Measurements from ENCODE around the gene ADAMTS6. TPM values are rescaled to one million over a fixed set of nuclear protein-coding genes. Genes with fewer than 3 reads are reported as not detected.

Gene ADAMTS6
- total and polyA plus RNA-seq, 9 donors = 0.80 to 3.2 (median 1.4) TPM

DNA sequence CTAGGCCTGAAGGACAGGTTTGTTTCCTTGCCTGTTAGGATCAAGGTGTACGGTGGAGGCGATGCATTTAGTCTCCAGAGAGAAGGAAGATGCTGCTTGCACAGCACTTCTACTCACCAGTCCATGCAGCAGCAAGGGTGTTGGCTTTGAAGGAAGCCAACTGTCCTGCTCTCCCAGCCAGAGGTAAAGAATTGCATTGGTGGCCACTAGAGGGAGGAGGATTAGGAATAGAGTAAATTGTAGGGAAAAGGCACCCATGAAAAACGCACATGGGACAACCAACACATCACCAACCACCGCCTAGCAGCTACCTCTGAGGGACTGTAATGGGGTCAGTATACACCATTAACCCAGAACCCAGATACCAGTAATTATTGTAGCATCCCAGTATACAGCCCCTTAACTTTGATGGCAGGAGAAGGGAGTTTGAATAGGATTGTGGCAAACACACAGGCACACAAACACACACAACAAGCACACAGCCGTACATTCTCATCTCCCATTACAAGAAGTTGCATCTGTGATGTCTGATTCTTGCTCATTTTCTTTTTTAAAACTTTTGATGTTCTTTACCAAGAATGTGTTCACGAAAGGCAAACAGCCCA is 267.7 kb downstream of the ADAMTS6 start:
- no peak overlapping the region for H3K27ac ChIP-seq (ENCODE audit: low read length)
- no peaks in the 10 kb centered on the region for H3K27me3 ChIP-seq (ENCODE audit: control insufficient read depth, insufficient read depth, low read length)
- peak; percentile 25 for DNase-seq
- 86% methylated on average over 1 of the region's 6 CpGs for WGBS (ENCODE audit: insufficient coverage)
- H3K4me1 ChIP-seq (ENCODE audit: control insufficient read depth, insufficient read depth, low read length) = no peaks in the 10 kb centered on the region
- H3K4me3 ChIP-seq (ENCODE audit: low read length) = no peak overlapping the region
- H3K36me3 ChIP-seq (ENCODE audit: control insufficient read depth, insufficient read depth, low read length) = no peaks in the 10 kb centered on the region
- no peaks in the 10 kb centered on the region for H3K9me3 ChIP-seq (replicated peaks; ENCODE audit: control insufficient read depth, low read depth, low read length)

DNA sequence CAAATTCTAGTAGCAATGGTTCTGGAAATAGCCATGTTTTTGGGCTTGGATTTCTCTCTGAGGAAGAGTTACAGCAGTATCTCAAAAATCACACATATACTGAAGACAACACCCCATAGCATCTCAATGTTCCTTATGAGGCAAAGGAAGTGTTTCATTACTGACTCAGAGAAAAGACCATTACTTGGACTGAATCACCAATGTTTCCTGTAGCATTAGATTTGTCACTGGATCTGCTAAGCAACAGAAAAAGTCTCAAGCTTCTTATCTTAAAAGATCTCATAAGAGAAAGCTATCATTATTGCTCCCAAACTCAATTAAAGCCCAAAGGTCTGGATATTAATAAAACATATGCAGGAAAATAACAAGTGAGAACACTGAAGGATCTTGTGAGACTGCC is 272.4 kb downstream of the ADAMTS6 start:
- H3K27ac ChIP-seq (ENCODE audit: low read length) = no peak overlapping the region
- no peaks in the 10 kb centered on the region for H3K4me1 ChIP-seq (ENCODE audit: control insufficient read depth, insufficient read depth, low read length)
- H3K4me3 ChIP-seq (ENCODE audit: low read length) = no peak overlapping the region
- no peaks in the 10 kb centered on the region for H3K27me3 ChIP-seq (ENCODE audit: control insufficient read depth, insufficient read depth, low read length)
- no peaks in the 10 kb centered on the region for H3K36me3 ChIP-seq (ENCODE audit: control insufficient read depth, insufficient read depth, low read length)
- no peaks in the 10 kb centered on the region for H3K9me3 ChIP-seq (replicated peaks; ENCODE audit: control insufficient read depth, low read depth, low read length)
- DNase-seq = no peak

DNA sequence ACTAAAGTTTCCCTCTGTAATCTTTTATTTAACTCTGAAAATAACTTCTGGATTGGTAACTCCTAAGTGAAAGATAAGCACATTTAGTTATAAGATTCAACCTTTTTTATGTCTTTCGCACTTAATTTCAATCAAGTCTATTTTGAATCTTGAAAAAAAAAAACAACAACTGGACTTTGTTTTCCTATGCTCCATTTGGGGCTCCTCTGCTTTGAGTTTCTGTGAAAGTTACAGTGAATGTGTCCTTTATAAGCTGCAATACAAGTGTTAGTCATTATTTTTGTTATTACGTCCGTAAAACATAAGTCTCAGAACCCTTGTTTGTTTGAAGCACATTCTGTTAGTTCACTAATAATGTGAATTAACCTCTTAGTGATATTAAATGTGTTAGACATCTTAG is 276.8 kb downstream of the ADAMTS6 start:
- no peaks in the 10 kb centered on the region for H3K36me3 ChIP-seq (ENCODE audit: control insufficient read depth, insufficient read depth, low read length)
- no peak overlapping the region for H3K27ac ChIP-seq (ENCODE audit: low read length)
- no peaks in the 10 kb centered on the region for H3K9me3 ChIP-seq (replicated peaks; ENCODE audit: control insufficient read depth, low read depth, low read length)
- H3K4me1 ChIP-seq (ENCODE audit: control insufficient read depth, insufficient read depth, low read length) = no peaks in the 10 kb centered on the region
- DNase-seq = no peak
- H3K4me3 ChIP-seq (ENCODE audit: low read length) = no peak overlapping the region
- WGBS (ENCODE audit: insufficient coverage) = no CpG with 5 or more reads among the region's 3 CpGs
- H3K27me3 ChIP-seq (ENCODE audit: control insufficient read depth, insufficient read depth, low read length) = no peaks in the 10 kb centered on the region

DNA sequence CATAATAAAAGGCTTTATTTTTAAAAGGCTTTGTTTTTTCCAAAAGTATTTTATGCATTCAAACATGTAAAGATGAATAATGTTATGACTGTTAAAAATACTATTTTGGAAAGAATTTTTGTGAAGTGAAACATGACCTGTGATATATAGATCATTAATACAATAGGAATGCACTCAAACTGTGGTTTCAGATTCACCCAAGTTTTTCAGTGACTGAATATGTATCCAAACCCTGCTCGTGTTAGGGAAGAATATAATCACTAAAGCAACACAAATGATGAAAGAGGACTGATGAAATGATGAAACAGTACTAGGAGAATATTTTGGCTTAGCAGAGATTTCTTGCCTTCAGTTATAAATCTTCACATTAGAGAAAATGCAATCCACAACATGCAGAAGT is 278.0 kb downstream of the ADAMTS6 start:
- Histone ChIP-seq H3K36me3 (ENCODE audit: control insufficient read depth, insufficient read depth, low read length) (no peaks in the 10 kb centered on the region), H3K9me3 (replicated peaks; ENCODE audit: control insufficient read depth, low read depth, low read length) (no peaks in the 10 kb centered on the region), H3K27me3 (ENCODE audit: control insufficient read depth, insufficient read depth, low read length) (no peaks in the 10 kb centered on the region), H3K27ac (ENCODE audit: low read length) (no peak overlapping the region), H3K4me1 (ENCODE audit: control insufficient read depth, insufficient read depth, low read length) (no peaks in the 10 kb centered on the region), H3K4me3 (ENCODE audit: low read length) (no peak overlapping the region)
- no CpG with 5 or more reads among the region's 1 CpG for WGBS (ENCODE audit: insufficient coverage)
- DNase-seq = no peak

DNA sequence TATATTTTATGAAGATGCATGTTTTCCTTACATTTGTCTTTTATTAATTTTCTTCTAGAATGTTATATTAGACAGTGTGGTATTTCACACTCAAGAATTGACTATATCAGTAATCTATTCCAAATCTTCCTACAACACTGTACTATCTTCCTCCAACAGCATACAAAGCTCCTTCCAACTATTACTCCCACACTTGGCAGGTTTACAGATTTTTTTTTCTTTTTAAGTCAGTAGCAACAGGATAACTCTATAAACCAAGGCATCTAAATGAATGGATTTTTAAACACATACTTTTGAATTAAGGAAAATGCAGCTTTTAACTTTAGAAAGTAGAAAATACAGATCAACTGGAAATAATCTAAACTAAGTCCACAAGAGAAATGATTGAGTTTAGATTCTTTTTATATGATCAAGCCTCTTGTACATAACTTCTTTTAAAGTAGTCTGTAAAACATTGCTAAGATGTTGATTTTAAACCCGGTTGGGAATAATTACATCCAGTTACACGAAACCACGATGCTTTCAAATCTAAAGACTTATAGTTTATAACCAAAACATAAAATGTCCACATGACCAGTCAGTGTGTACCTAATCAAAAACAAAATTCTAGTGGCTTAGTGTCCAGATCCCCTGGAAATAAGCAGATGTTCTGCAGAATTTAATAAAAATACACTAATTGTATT is 281.6 kb downstream of the ADAMTS6 start:
- H3K27ac ChIP-seq (ENCODE audit: low read length) = no peak overlapping the region
- no peaks in the 10 kb centered on the region for H3K36me3 ChIP-seq (ENCODE audit: control insufficient read depth, insufficient read depth, low read length)
- H3K4me3 ChIP-seq (ENCODE audit: low read length) = no peak overlapping the region
- no peaks in the 10 kb centered on the region for H3K27me3 ChIP-seq (ENCODE audit: control insufficient read depth, insufficient read depth, low read length)
- no peaks in the 10 kb centered on the region for H3K4me1 ChIP-seq (ENCODE audit: control insufficient read depth, insufficient read depth, low read length)
- no peaks in the 10 kb centered on the region for H3K9me3 ChIP-seq (replicated peaks; ENCODE audit: control insufficient read depth, low read depth, low read length)
- peak; percentile 80 for DNase-seq
- WGBS (ENCODE audit: insufficient coverage) = no CpG with 5 or more reads among the region's 3 CpGs

DNA sequence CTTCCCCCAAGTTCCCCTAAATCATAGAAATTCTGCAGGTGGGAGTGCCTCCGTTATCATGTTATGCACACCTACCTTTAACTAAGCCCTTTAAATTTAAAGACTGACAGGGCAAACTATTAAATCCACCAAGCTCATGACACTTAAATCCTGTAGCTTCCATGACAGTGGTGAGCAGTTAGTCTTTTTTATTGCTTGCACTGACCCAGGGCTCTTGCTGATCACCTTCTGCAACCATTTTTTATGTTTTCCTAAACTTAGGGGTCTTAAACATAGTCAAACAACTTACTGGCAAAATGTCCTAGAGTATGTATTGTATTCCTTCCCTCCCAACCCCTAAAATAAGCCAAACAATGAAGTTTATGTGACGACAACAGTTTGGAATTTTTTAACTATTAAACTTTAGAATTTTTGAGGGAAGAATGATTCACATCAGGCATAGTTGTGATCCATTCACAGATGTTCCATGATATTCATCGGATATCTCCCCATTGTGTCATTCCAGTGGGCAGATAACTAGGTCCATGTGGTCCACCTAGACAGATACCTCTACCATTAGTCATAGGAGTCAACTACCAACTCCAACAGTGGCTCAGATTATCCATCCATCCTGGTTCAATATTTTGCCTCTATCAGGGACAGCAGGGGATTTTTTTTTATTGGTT is 283.1 kb downstream of the ADAMTS6 start:
- Histone ChIP-seq H3K4me3 (ENCODE audit: low read length) (no peak overlapping the region), H3K36me3 (ENCODE audit: control insufficient read depth, insufficient read depth, low read length) (no peaks in the 10 kb centered on the region), H3K27me3 (ENCODE audit: control insufficient read depth, insufficient read depth, low read length) (no peaks in the 10 kb centered on the region), H3K9me3 (replicated peaks; ENCODE audit: control insufficient read depth, low read depth, low read length) (no peaks in the 10 kb centered on the region), H3K4me1 (ENCODE audit: control insufficient read depth, insufficient read depth, low read length) (no peaks in the 10 kb centered on the region), H3K27ac (ENCODE audit: low read length) (no peak overlapping the region)
- 63% methylated on average over 1 of the region's 3 CpGs for WGBS (ENCODE audit: insufficient coverage)
- peak; percentile 12 for DNase-seq

DNA sequence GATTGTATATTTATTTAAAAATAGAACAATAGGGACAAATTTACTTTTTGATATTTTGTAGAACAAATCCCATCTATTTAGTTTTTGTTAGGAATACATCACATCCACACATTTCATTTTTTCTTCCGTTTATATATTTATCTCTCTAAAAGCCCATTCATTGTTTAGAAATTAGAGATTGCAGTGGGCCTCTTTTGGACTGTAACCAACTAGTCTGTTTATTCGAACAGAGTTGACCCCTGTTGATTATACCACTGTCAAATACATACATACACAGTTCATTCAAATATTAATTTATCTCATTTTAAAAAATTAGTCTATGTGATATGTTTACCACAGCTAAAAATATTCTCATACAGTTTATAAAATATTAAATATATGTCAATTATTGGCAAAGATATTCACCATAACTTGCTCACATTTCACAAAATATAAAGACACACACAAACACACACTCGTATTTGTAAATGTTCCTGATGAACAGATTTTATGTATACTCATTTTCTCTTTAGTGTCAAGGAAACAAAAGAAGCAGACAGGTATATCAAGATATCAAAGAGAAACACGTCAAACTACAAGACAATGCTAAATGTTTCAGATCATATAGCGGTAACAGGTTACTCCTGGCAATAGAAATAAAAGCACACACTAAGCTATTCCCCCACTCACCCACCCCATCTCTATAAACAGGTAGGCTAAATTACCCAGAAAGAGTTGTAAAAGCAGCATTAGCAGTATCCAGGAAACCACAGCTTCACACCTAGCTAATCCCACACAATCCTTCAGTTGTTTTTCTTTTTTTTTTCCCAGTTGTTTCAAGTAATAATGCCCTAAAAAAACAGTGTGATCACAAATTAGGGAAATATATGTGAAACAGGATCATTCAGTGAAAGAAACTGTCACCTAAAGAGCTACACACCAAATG is 283.9 kb downstream of the ADAMTS6 start:
- DNase-seq = no peak
- Histone ChIP-seq H3K9me3 (replicated peaks; ENCODE audit: control insufficient read depth, low read depth, low read length) (no peaks in the 10 kb centered on the region), H3K4me3 (ENCODE audit: low read length) (no peak overlapping the region), H3K36me3 (ENCODE audit: control insufficient read depth, insufficient read depth, low read length) (no peaks in the 10 kb centered on the region), H3K4me1 (ENCODE audit: control insufficient read depth, insufficient read depth, low read length) (no peaks in the 10 kb centered on the region), H3K27ac (ENCODE audit: low read length) (no peak overlapping the region), H3K27me3 (ENCODE audit: control insufficient read depth, insufficient read depth, low read length) (no peaks in the 10 kb centered on the region)
- WGBS (ENCODE audit: insufficient coverage) = 75% methylated on average over 1 of the region's 5 CpGs

DNA sequence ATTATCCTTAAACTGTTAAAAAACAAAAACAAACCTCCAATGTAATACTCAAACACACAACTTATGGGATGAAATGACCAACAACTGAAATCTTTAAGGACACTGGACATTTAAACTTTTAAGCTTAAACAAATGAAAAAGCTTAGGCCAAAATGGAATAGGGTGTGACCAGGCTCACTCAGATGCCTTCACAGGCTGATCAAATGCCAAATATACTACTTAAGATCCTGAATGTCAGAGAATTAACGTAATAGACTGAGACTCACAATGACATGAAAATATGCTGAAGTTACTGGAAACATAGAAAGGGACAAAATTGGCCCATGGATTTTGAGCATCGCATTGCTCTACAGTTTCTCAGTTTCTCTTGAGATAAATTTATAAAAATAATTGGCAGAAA is 286.8 kb downstream of the ADAMTS6 start:
- H3K4me1 ChIP-seq (ENCODE audit: control insufficient read depth, insufficient read depth, low read length) = no peaks in the 10 kb centered on the region
- H3K36me3 ChIP-seq (ENCODE audit: control insufficient read depth, insufficient read depth, low read length) = no peaks in the 10 kb centered on the region
- no peak overlapping the region for H3K27ac ChIP-seq (ENCODE audit: low read length)
- no peak overlapping the region for H3K4me3 ChIP-seq (ENCODE audit: low read length)
- DNase-seq = no peak
- no peaks in the 10 kb centered on the region for H3K9me3 ChIP-seq (replicated peaks; ENCODE audit: control insufficient read depth, low read depth, low read length)
- no peaks in the 10 kb centered on the region for H3K27me3 ChIP-seq (ENCODE audit: control insufficient read depth, insufficient read depth, low read length)
- 100% methylated on average over 1 of the region's 2 CpGs for WGBS (ENCODE audit: insufficient coverage)

DNA sequence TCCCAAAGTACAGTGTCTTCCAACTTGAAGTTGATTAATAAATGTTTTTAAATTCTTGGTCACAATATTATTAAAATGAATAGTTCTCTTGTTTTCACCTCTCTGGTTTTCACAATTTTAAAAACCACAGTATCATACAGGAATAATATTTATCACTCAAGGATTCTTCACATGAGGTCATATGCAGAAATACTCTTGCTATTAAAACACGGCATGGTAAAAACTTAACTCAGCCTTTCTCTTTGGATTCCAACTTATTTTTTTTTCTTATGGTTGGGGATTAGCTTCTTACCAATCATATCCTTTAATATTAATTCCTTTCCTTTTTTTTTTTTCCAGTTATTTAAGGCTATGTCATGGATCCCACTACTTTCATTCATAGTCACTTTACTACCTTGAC is 289.4 kb downstream of the ADAMTS6 start:
- Histone ChIP-seq H3K4me1 (ENCODE audit: control insufficient read depth, insufficient read depth, low read length) (no peaks in the 10 kb centered on the region), H3K4me3 (ENCODE audit: low read length) (no peak overlapping the region), H3K36me3 (ENCODE audit: control insufficient read depth, insufficient read depth, low read length) (no peaks in the 10 kb centered on the region), H3K9me3 (replicated peaks; ENCODE audit: control insufficient read depth, low read depth, low read length) (no peaks in the 10 kb centered on the region), H3K27ac (ENCODE audit: low read length) (no peak overlapping the region), H3K27me3 (ENCODE audit: control insufficient read depth, insufficient read depth, low read length) (no peaks in the 10 kb centered on the region)
- WGBS (ENCODE audit: insufficient coverage) = no CpG with 5 or more reads among the region's 1 CpG
- DNase-seq = no peak

DNA sequence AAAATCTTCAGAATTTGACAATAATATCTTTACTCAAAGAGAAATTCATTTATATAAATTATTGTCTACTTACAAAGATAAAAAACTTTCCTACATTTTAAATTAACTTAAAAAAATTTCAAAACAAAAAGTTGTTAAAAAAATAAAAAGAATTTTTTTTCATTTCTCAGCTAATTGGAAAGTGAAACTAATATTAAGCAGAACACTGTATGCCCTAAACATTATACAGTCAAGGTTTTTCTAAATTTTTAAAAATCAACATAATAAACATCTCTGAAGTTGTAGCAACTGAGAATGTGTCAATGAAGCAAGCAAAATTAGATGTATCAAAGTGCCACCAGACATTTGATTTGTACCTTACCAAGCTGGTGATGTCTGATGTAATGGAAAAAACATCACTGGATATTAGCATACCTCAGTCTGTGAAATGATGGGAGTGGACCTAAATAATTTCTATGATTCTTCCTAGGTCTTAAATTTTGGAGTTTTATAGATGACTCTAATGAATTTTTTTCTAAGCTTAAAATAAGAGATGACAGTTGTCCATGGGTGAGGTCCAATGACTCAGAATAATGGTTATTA is 290.1 kb downstream of the ADAMTS6 start:
- no peak for DNase-seq
- Histone ChIP-seq H3K9me3 (replicated peaks; ENCODE audit: control insufficient read depth, low read depth, low read length) (no peaks in the 10 kb centered on the region), H3K4me1 (ENCODE audit: control insufficient read depth, insufficient read depth, low read length) (no peaks in the 10 kb centered on the region), H3K27ac (ENCODE audit: low read length) (no peak overlapping the region), H3K4me3 (ENCODE audit: low read length) (no peak overlapping the region), H3K27me3 (ENCODE audit: control insufficient read depth, insufficient read depth, low read length) (no peaks in the 10 kb centered on the region), H3K36me3 (ENCODE audit: control insufficient read depth, insufficient read depth, low read length) (no peaks in the 10 kb centered on the region)

Data from muscle of leg (tissue), 11 donors.